H9 (cell line): Measurements from ENCODE around the gene SCGB3A2. TPM values are rescaled to one million over a fixed set of nuclear protein-coding genes. Genes with fewer than 3 reads are reported as not detected.

Source experiments
- DNase-seq: peaks from one replicate; pipeline ENCODE4 v3.0.0-alpha.2; 2017
- H2AFZ ChIP-seq: one replicate; pipeline ENCODE4 v1.6.1; 2013; ENCODE audit warnings: mild to moderate bottlenecking, low read length, control low read depth, moderate library complexity
- H2AK5ac ChIP-seq: 2 replicates; pipeline ENCODE4 v1.6.1; 2013; ENCODE audit warnings: low read length, control low read depth, mixed read lengths; ENCODE audit not compliant: insufficient read length
- H2BK120ac ChIP-seq: one replicate; pipeline ENCODE4 v1.6.1; 2013; ENCODE audit warnings: low read depth, mild to moderate bottlenecking, low read length, control low read depth, inconsistent platforms; ENCODE audit not compliant: poor library complexity, severe bottlenecking
- H2BK12ac ChIP-seq: 2 replicates; pipeline ENCODE4 v1.6.1; 2013; ENCODE audit warnings: low read length, control low read depth, mixed read lengths, low read depth; ENCODE audit not compliant: insufficient read length
- H2BK15ac ChIP-seq: 2 replicates; pipeline ENCODE4 v1.6.1; 2013; ENCODE audit warnings: low read depth, low read length, control low read depth
- H2BK20ac ChIP-seq: one replicate; pipeline ENCODE4 v1.6.1; 2013; ENCODE audit warnings: low read depth, mild to moderate bottlenecking, low read length, control low read depth, inconsistent platforms; ENCODE audit not compliant: poor library complexity, severe bottlenecking
- H2BK5ac ChIP-seq: 2 replicates; pipeline ENCODE4 v1.6.1; 2013; ENCODE audit warnings: low read length, control low read depth, mixed read lengths; ENCODE audit not compliant: insufficient read length
- H3K14ac ChIP-seq: 2 replicates; pipeline ENCODE4 v1.6.1; 2013; ENCODE audit warnings: low read length, control low read depth; ENCODE audit not compliant: insufficient read depth
- H3K18ac ChIP-seq: 2 replicates; pipeline ENCODE4 v1.6.1; 2013; ENCODE audit warnings: low read depth, mild to moderate bottlenecking, mixed read lengths, low read length, control low read depth; ENCODE audit not compliant: insufficient read length
- H3K23ac ChIP-seq: 2 replicates; pipeline ENCODE4 v1.6.1; 2013; ENCODE audit warnings: low read length, control low read depth, mixed read lengths, low read depth; ENCODE audit not compliant: insufficient read length
- H3K23me2 ChIP-seq: 2 replicates; pipeline ENCODE4 v1.6.1; 2013; ENCODE audit warnings: low read depth, mild to moderate bottlenecking, mixed read lengths, low read length, control low read depth; ENCODE audit not compliant: insufficient read length, poor library complexity, severe bottlenecking
- H3K27ac ChIP-seq: 2 replicates; pipeline ENCODE4 v1.5.1; 2013; ENCODE audit warnings: low read length, control low read depth, mixed read lengths, low read depth; ENCODE audit not compliant: insufficient read length
- H3K27me3 ChIP-seq: 2 replicates; pipeline ENCODE4 v1.6.1; 2013; ENCODE audit warnings: low read length, control low read depth, inconsistent platforms; ENCODE audit not compliant: insufficient read depth
- H3K4ac ChIP-seq: 2 replicates; pipeline ENCODE4 v1.6.1; 2013; ENCODE audit warnings: low read depth, mild to moderate bottlenecking, control low read depth, inconsistent platforms, low read length, moderate library complexity
- H3K4me1 ChIP-seq: 2 replicates; pipeline ENCODE4 v1.6.1; 2013; ENCODE audit warnings: low read length, control low read depth, inconsistent platforms; ENCODE audit not compliant: insufficient read depth
- H3K4me2 ChIP-seq: 2 replicates; pipeline ENCODE4 v1.6.1; 2013; ENCODE audit warnings: low read length, control low read depth, mixed read lengths; ENCODE audit not compliant: insufficient read length, insufficient read depth
- H3K56ac ChIP-seq: 2 replicates; pipeline ENCODE4 v1.6.1; 2013; ENCODE audit warnings: low read depth, mild to moderate bottlenecking, mixed read lengths, low read length, control low read depth; ENCODE audit not compliant: insufficient read length
- H3K79me1 ChIP-seq: 2 replicates; pipeline ENCODE4 v1.6.1; 2013; ENCODE audit warnings: low read depth, mild to moderate bottlenecking, moderate library complexity, low read length, control low read depth, inconsistent platforms; ENCODE audit not compliant: insufficient read depth, poor library complexity, severe bottlenecking
- H3K79me2 ChIP-seq: 2 replicates; pipeline ENCODE4 v1.6.1; 2013; ENCODE audit warnings: low read length, control low read depth, inconsistent platforms; ENCODE audit not compliant: insufficient read depth
- H3K9ac ChIP-seq: 2 replicates; pipeline ENCODE4 v1.6.1; 2013; ENCODE audit warnings: low read length, control low read depth, mixed read lengths; ENCODE audit not compliant: insufficient read length; ENCODE audit errors: extremely low read depth
- H3K9me3 ChIP-seq: one replicate; pipeline ENCODE4 v1.6.1; 2013; ENCODE audit warnings: low read depth, low read length, inconsistent platforms; ENCODE audit not compliant: control insufficient read depth
- H3T11ph ChIP-seq: one replicate; pipeline ENCODE4 v1.6.1; 2013; ENCODE audit warnings: mild to moderate bottlenecking, low read length, control low read depth, inconsistent platforms
- H4K20me1 ChIP-seq: one replicate; pipeline ENCODE4 v1.6.1; 2013; ENCODE audit not compliant: control insufficient read depth, insufficient read length, insufficient read depth
- H4K5ac ChIP-seq: 2 replicates; pipeline ENCODE4 v1.6.1; 2013; ENCODE audit warnings: low read depth, mild to moderate bottlenecking, mixed read lengths, low read length, control low read depth; ENCODE audit not compliant: insufficient read length
- H4K8ac ChIP-seq: replicated peaks from 2 replicates; pipeline ENCODE4 v1.6.1; 2013; ENCODE audit warnings: low read length, control low read depth, mixed read lengths, low read depth; ENCODE audit not compliant: insufficient read length
- H4K91ac ChIP-seq: 2 replicates; pipeline ENCODE4 v1.6.1; 2013; ENCODE audit warnings: low read depth, mild to moderate bottlenecking, moderate library complexity, mixed read lengths, low read length, control low read depth; ENCODE audit not compliant: insufficient read length
- H3K27ac Mint-ChIP-seq, 3 experiments: 2 replicates in 2 of 3; 3 replicates in 1 of 3; pipeline ENCODE4 v1.8.0; 2020 to 2021; ENCODE audit warnings: mixed read lengths in 3 of 3, mild to moderate bottlenecking in 1 of 3, moderate library complexity in 1 of 3
- H3K27me3 Mint-ChIP-seq: 2 replicates; pipeline ENCODE4 v1.8.0; 2021; ENCODE audit warnings: low read depth, mild to moderate bottlenecking, moderate library complexity, mixed read lengths
- H3K36me3 Mint-ChIP-seq, 3 experiments: 2 replicates in 2 of 3; 3 replicates in 1 of 3; pipeline ENCODE4 v1.8.0; 2020 to 2021; ENCODE audit warnings: low read depth in 3 of 3, mixed read lengths in 3 of 3; ENCODE audit not compliant: insufficient read depth in 1 of 3
- H3K4me1 Mint-ChIP-seq, 2 experiments: 2 replicates each; pipeline ENCODE4 v1.8.0; 2020; ENCODE audit warnings: mixed read lengths in 2 of 2
- H3K4me3 Mint-ChIP-seq, 2 experiments: 2 replicates in 1 of 2; 3 replicates in 1 of 2; pipeline ENCODE4 v1.8.0; 2020 to 2021; ENCODE audit warnings: mild to moderate bottlenecking in 2 of 2, mixed read lengths in 2 of 2, moderate library complexity in 1 of 2
- H3K9me3 Mint-ChIP-seq, 2 experiments: 2 replicates in 1 of 2; 3 replicates in 1 of 2; pipeline ENCODE4 v1.8.0; 2020; ENCODE audit warnings: mild to moderate bottlenecking in 2 of 2, mixed read lengths in 2 of 2, moderate library complexity in 1 of 2
- WGBS: extraction: QIAGEN DNeasy Blood & Tissue Kit; methylation state at CpG from one replicate; pipeline ENCODE4 v1.1.7; 2013; ENCODE audit warnings: missing lambda C conversion rate, low lambda C conversion rate, mixed read lengths; ENCODE audit not compliant: insufficient read length; ENCODE audit errors: extremely low coverage; 5-methylcytosine and 5-hydroxymethylcytosine counted together
- total RNA-seq: library from RNA; stranded (reverse); gene quantifications from 2 replicates; pipeline ENCODE4 v1.2.1, GENCODE V29; 2021
- TF ChIP-seq, protein P1 (sequence below): fragments of 200-600 bp; sonication (generic); conservative IDR thresholded peaks from 3 replicates; pipeline ENCODE4 v1.8.0; 2021; ENCODE audit warnings: antibody characterized with exemption, mild to moderate bottlenecking

SCGB3A2 gene
- total RNA-seq, 1 experiment from 2014 or later = 66.0 TPM

GRCh38 chr5:147852365-147852764 is 26.1 kb upstream of the SCGB3A2 start:
- no peak overlapping the region for H3T11ph ChIP-seq
- no peak overlapping the region for H3K4ac ChIP-seq
- TF ChIP-seq, protein P1, sequence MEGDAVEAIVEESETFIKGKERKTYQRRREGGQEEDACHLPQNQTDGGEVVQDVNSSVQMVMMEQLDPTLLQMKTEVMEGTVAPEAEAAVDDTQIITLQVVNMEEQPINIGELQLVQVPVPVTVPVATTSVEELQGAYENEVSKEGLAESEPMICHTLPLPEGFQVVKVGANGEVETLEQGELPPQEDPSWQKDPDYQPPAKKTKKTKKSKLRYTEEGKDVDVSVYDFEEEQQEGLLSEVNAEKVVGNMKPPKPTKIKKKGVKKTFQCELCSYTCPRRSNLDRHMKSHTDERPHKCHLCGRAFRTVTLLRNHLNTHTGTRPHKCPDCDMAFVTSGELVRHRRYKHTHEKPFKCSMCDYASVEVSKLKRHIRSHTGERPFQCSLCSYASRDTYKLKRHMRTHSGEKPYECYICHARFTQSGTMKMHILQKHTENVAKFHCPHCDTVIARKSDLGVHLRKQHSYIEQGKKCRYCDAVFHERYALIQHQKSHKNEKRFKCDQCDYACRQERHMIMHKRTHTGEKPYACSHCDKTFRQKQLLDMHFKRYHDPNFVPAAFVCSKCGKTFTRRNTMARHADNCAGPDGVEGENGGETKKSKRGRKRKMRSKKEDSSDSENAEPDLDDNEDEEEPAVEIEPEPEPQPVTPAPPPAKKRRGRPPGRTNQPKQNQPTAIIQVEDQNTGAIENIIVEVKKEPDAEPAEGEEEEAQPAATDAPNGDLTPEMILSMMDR = no peak
- H2BK120ac ChIP-seq = no peak overlapping the region
- no peak overlapping the region for H3K23ac ChIP-seq
- no peaks in the 10 kb centered on the region for H3K27me3 ChIP-seq
- no peaks in the 10 kb centered on the region for H3K23me2 ChIP-seq
- Mint-ChIP-seq H3K9me3 (no peaks in the 10 kb centered on the region), H3K4me3 (no peak overlapping the region), H3K4me1 (peaks cover 4 to 17% of the 10 kb centered on the region in 2 experiments), H3K27me3 (peaks cover 7% of the 10 kb centered on the region), H3K27ac (no peak overlapping the region), H3K36me3 (no peaks in the 10 kb centered on the region; a peak in 1 of 7 replicates)
- H2BK12ac ChIP-seq = no peak overlapping the region
- DNase-seq = no peak
- no peaks in the 10 kb centered on the region for H3K4me1 ChIP-seq
- no peak overlapping the region for H2AK5ac ChIP-seq
- no CpG with 5 or more reads among the region's 3 CpGs for WGBS
- H2BK15ac ChIP-seq = no peak overlapping the region
- H3K14ac ChIP-seq = no peak overlapping the region
- no peaks in the 10 kb centered on the region for H4K20me1 ChIP-seq
- H3K18ac ChIP-seq = no peak overlapping the region
- no peak overlapping the region for H4K5ac ChIP-seq
- no peak overlapping the region for H3K9ac ChIP-seq
- H2BK20ac ChIP-seq = no peak overlapping the region
- no peaks in the 10 kb centered on the region for H3K79me2 ChIP-seq
- H3K56ac ChIP-seq = no peak overlapping the region
- H2BK5ac ChIP-seq = no peak overlapping the region
- no peaks in the 10 kb centered on the region for H3K79me1 ChIP-seq
- no peak overlapping the region for H4K91ac ChIP-seq
- no peaks in the 10 kb centered on the region for H3K9me3 ChIP-seq
- no peak overlapping the region for H3K4me2 ChIP-seq
- no peak overlapping the region for H4K8ac ChIP-seq
- no peak overlapping the region for H3K27ac ChIP-seq
- H2AFZ ChIP-seq = no peak overlapping the region
